GM12878 (cell line): ENCODE results near the gene RPS26. TPM values are rescaled to one million over a fixed set of nuclear protein-coding genes. Genes with fewer than 3 reads are reported as not detected.

Experiments used
- ATAC-seq: fragments of 200-7000 bp; cut with Tn5 transposase; 3 replicates; pipeline ENCODE4 v1.9.1; 2020; ENCODE audit warnings: mild to moderate bottlenecking, moderate library complexity
- BruUV-seq: library from RNA; stranded (reverse); fragments of 400-500 nt; replicated peaks from 2 replicates; lab custom pipeline; 2021; lab: Mats Ljungman, UMichigan
- CTCF ChIA-PET: fragments of 300-600 bp; sonication (Branson Sonifier 250); formaldehyde crosslinking; extraction: SDS; loops from one replicate; lab custom pipeline; 2021; ENCODE audit warnings: inconsistent platforms; lab: Yijun Ruan, JAX
- POLR2A ChIA-PET: fragments of 350-600 bp; formaldehyde crosslinking; extraction: SDS; loops from one replicate; lab custom pipeline; 2021; ENCODE audit warnings: inconsistent platforms; lab: Charles Lee
- RAD21 ChIA-PET: fragments of 300-600 bp; sonication (Branson Sonifier 250); formaldehyde crosslinking; loops from one replicate; lab custom pipeline; 2023; ENCODE audit warnings: antibody characterized with exemption; ENCODE audit not compliant: unreplicated experiment; lab: Charles Lee
- SMC1A ChIA-PET: fragments of 300-600 bp; sonication (Branson Sonifier 250); formaldehyde crosslinking; loops from one replicate; lab custom pipeline; 2023; ENCODE audit not compliant: unreplicated experiment, uncharacterized antibody; lab: Charles Lee
- DNase-seq: peaks from one replicate; pipeline ENCODE4 v3.0.0-alpha.2; 2011; ENCODE audit warnings: low read depth, low spot score
- FAIRE-seq: peaks from 3 replicates; lab custom pipeline; 2011; peaks lifted over from hg19 to GRCh38; lab: Jason Lieb, UNC
- H2AFZ ChIP-seq: 2 replicates; pipeline ENCODE4 v1.6.0; 2011; ENCODE audit warnings: low read depth, low read length, control low read depth; ENCODE audit not compliant: control insufficient read depth
- H3K27ac ChIP-seq: 2 replicates; pipeline ENCODE4 v1.5.1; 2011; ENCODE audit warnings: control low read depth; ENCODE audit not compliant: control insufficient read depth, insufficient read depth
- H3K27me3 ChIP-seq, 2 experiments: replicated peaks in 1 of 2; 2 replicates each; pipeline versions ENCODE4 v1.6.0 to v1.6.1; 2011; ENCODE audit warnings: low read length in 1 of 2; ENCODE audit not compliant: control insufficient read depth in 2 of 2, insufficient read depth in 2 of 2
- H3K36me3 ChIP-seq, 2 experiments: 2 replicates each; pipeline ENCODE4 v1.5.1; 2011; ENCODE audit warnings: low read length in 1 of 2; ENCODE audit not compliant: control insufficient read depth in 2 of 2, insufficient read depth in 2 of 2
- H3K4me1 ChIP-seq: 2 replicates; pipeline ENCODE4 v1.6.1; 2011; ENCODE audit warnings: mild to moderate bottlenecking, low read length, moderate library complexity, mixed read lengths; ENCODE audit not compliant: control insufficient read depth, insufficient read depth
- H3K4me2 ChIP-seq: 2 replicates; pipeline ENCODE4 v1.6.0; 2011; ENCODE audit warnings: control low read depth; ENCODE audit not compliant: control insufficient read depth, insufficient read depth
- H3K4me3 ChIP-seq: fragments of 200-600 bp; sonication (generic); 2 replicates; pipeline ENCODE4 v1.5.1; 2016
- H3K79me2 ChIP-seq: 2 replicates; pipeline ENCODE4 v1.6.0; 2011; ENCODE audit warnings: low read length; ENCODE audit not compliant: control insufficient read depth, insufficient read depth
- H3K9ac ChIP-seq: 2 replicates; pipeline ENCODE4 v1.8.0; 2011; ENCODE audit warnings: low read length, control low read depth, mixed read lengths; ENCODE audit not compliant: control insufficient read depth, insufficient read depth
- H3K9me3 ChIP-seq: replicated peaks from 3 replicates; pipeline ENCODE4 v1.5.1; 2011; ENCODE audit warnings: mild to moderate bottlenecking, low read length; ENCODE audit not compliant: control insufficient read depth, insufficient read depth
- H4K20me1 ChIP-seq: 2 replicates; pipeline ENCODE4 v1.6.0; 2011; ENCODE audit not compliant: control insufficient read depth, insufficient read depth
- CHD2 ChIP-seq: IDR thresholded peaks from 2 replicates; pipeline ENCODE4 v1.6.1; 2011; ENCODE audit warnings: low read depth, low read length, improper control_type of control experiment, borderline replicate concordance
- CREM ChIP-seq: IDR thresholded peaks from 2 replicates; pipeline ENCODE4 v1.6.1; 2014; ENCODE audit warnings: antibody characterized with exemption, low read depth
- DPF2 ChIP-seq: fragments of 450-650 bp; IDR thresholded peaks from 2 replicates; pipeline ENCODE4 v1.6.1; 2017; ENCODE audit warnings: mild to moderate bottlenecking
- IRF3 ChIP-seq: fragments of 450-650 bp; IDR thresholded peaks from 2 replicates; pipeline ENCODE4 v1.6.1; 2014; ENCODE audit warnings: mild to moderate bottlenecking
- LARP7 ChIP-seq: fragments of 450-650 bp; IDR thresholded peaks from 2 replicates; pipeline ENCODE4 v1.6.1; 2017; ENCODE audit warnings: mild to moderate bottlenecking
- MEF2A ChIP-seq: IDR thresholded peaks from 2 replicates; pipeline ENCODE4 v1.6.1; 2011; ENCODE audit warnings: low read depth, mild to moderate bottlenecking, low read length, moderate library complexity; ENCODE audit not compliant: insufficient read depth
- MLLT1 ChIP-seq: fragments of 450-650 bp; IDR thresholded peaks from 2 replicates; pipeline ENCODE4 v1.6.1; 2016; ENCODE audit warnings: mild to moderate bottlenecking
- NR2C1 ChIP-seq: fragments of 450-650 bp; IDR thresholded peaks from 2 replicates; pipeline ENCODE4 v1.6.1; 2017; ENCODE audit warnings: antibody characterized with exemption, mild to moderate bottlenecking, moderate library complexity
- NR2F1 ChIP-seq: fragments of 450-650 bp; conservative IDR thresholded peaks from 2 replicates; pipeline ENCODE4 v1.6.1; 2017; ENCODE audit warnings: mild to moderate bottlenecking
- PAX8 ChIP-seq: fragments of 450-650 bp; IDR thresholded peaks from 2 replicates; pipeline ENCODE4 v1.6.1; 2017; ENCODE audit warnings: mild to moderate bottlenecking, moderate library complexity
- PML ChIP-seq: IDR thresholded peaks from 2 replicates; pipeline ENCODE4 v1.6.1; 2012; ENCODE audit warnings: low read length, inconsistent platforms
- POLR2A ChIP-seq: IDR thresholded peaks from 2 replicates; pipeline ENCODE4 v1.6.1; 2011; ENCODE audit warnings: low read depth, mild to moderate bottlenecking, low read length
- POU2F2 ChIP-seq: IDR thresholded peaks from 3 replicates; pipeline ENCODE4 v1.6.1; 2011; ENCODE audit warnings: low read depth, mild to moderate bottlenecking, low read length, borderline replicate concordance
- RAD51 ChIP-seq: fragments of 450-650 bp; IDR thresholded peaks from 2 replicates; pipeline ENCODE4 v1.6.1; 2016; ENCODE audit warnings: moderate library complexity, mild to moderate bottlenecking, inconsistent platforms
- YBX1 ChIP-seq: fragments of 450-650 bp; IDR thresholded peaks from 2 replicates; pipeline ENCODE4 v1.6.1; 2016; ENCODE audit warnings: antibody characterized with exemption
- ZNF592 ChIP-seq: fragments of 450-650 bp; IDR thresholded peaks from 2 replicates; pipeline ENCODE4 v1.6.1; 2017; ENCODE audit warnings: mild to moderate bottlenecking, moderate library complexity
- WGBS: methylation state at CpG from one replicate; pipeline ENCODE4 v1.1.6; 2016; ENCODE audit warnings: low lambda C conversion rate; ENCODE audit not compliant: insufficient replicate concordance, insufficient coverage; ENCODE audit errors: missing lambda C conversion rate; 5-methylcytosine and 5-hydroxymethylcytosine counted together
- in situ Hi-C: fragments of 300-500 bp; cut with MboI; formaldehyde crosslinking; loops from 9 replicates; pipeline ENCODE4 v1.14.3; 2018; ENCODE audit warnings: mixed read lengths
- intact Hi-C: fragments of 100-400 bp; cut with micrococcal nuclease; formaldehyde crosslinking; loops from one replicate; pipeline ENCODE4 v1.14.2; 2022; ENCODE audit not compliant: unreplicated experiment
- polyA plus RNA-seq, 11 experiments: library from polyadenylated mRNA; depleted of rRNA in 4 of 11; unstranded in 6 of 11; stranded (reverse) in 5 of 11; fragments of >200 nt; fragmentation: Nextera tagmentation in 4 of 11; fragmentation: Illumina TruSeq in 1 of 11; extraction: Ambion mirVana in 4 of 11; extraction: Trizol in 1 of 11; gene quantifications; 1 replicate in 1 of 11; 2 replicates in 10 of 11; pipeline versions ENCODE4 v1.2.1 to v1.2.3, GENCODE V29; 2011 to 2016; ENCODE audit warnings: inconsistent platforms in 2 of 11, missing spikeins in 2 of 11, low read depth in 1 of 11
- total RNA-seq, 4 experiments: library from RNA; depleted of rRNA in 3 of 4; stranded (reverse); fragments of >200 nt in 3 of 4; fragmentation: Illumina TruSeq in 1 of 4; extraction: Trizol in 1 of 4; gene quantifications; 2 replicates each; pipeline versions ENCODE4 v1.2.1 to v1.2.3, GENCODE V29; 2013 to 2021

RPS26 gene
- total and polyA plus RNA-seq, 10 of the 15 experiments (the other 5 are each of a cell fraction or from before 2014, with no cell fraction given) = 75.5 to 3,147 (median 881) TPM

- BruUV-seq = no TSS peak
- CTCF ChIA-PET = interaction anchor here (0.5 to 6.0 kb wide), 53 partner anchors 9 to 351 kb away, joined by 3 to 107 read pairs (median 5); partner anchors contain the start of genes DGKA, GDF11, ORMDL2 and PA2G4
- no peak for TF ChIP-seq CREM
- TF ChIP-seq MLLT1 = 0 out of 2 replicates have a peak, but pooled peaks have one; percentile 15
- peak; percentile 84 for TF ChIP-seq CHD2
- TF ChIP-seq ZNF592 = no peak
- TF ChIP-seq IRF3 = peak; percentile 62; the same call in 1 of the 2 replicates
- TF ChIP-seq POLR2A = peak; percentile 72
- TF ChIP-seq YBX1 = no peak
- no peak; the same call in 1 of the 2 replicates for TF ChIP-seq PML
- TF ChIP-seq NR2C1 = peak; percentile 61; the same call in 1 of the 2 replicates
- TF ChIP-seq POU2F2 = peak; percentile 51
- no peak for TF ChIP-seq RAD51
- peak; percentile 55; the same call in 1 of the 2 replicates for TF ChIP-seq DPF2
- TF ChIP-seq MEF2A = no peak
- TF ChIP-seq LARP7 = no peak
- TF ChIP-seq PAX8 = 0 out of 2 replicates have a peak, but pooled peaks have one; percentile 46
- peak; percentile 67; the same call in 1 of the 2 replicates for TF ChIP-seq NR2F1
These were observed 44.8 kb upstream of the RPS26 start, which contains the start of gene SUOX for GRCh38 chr12:55996715-55997534. SUOX (plus strand) TSS chr12:55997276; CDS start chr12:56002222, 4,946 bp downstream.

More at GRCh38 chr12:55996715-55997534, 44.8 kb upstream of the RPS26 start, which contains the start of gene SUOX:
- FAIRE-seq (peak; percentile 99), DNase-seq (peak; percentile 83), ATAC-seq (peak; percentile 100)
- intact Hi-C loops (loop anchor here (1.0 to 5.0 kb wide), 3 partner anchors 32 to 120 kb away; partner anchors contain the start of genes RPL41, RPS26 and ZC3H10), in situ Hi-C loops (no loop called here)
- H3K9me3 ChIP-seq = no peaks in the 10 kb centered on the region
- no peaks in the 10 kb centered on the region for H3K27me3 ChIP-seq
- H3K4me1 ChIP-seq = peaks cover 3% of the 10 kb centered on the region; the same call in 1 of the 2 replicates
- WGBS = 6% methylated on average over 27 of the region's 27 CpGs
- H3K79me2 ChIP-seq = no peaks in the 10 kb centered on the region
- ChIA-PET RAD21 (interaction anchor here (0.6 to 4.8 kb wide), 25 partner anchors 10 to 282 kb away, joined by 3 to 44 read pairs (median 9); partner anchors contain the start of genes PA2G4, PYM1, RAB5B and RPL41), POLR2A (interaction anchor here (0.5 to 2.6 kb wide), 20 partner anchors 10 to 263 kb away, joined by 3 to 46 read pairs (median 5); partner anchors contain the start of genes PYM1, RAB5B and ZC3H10), SMC1A (interaction anchor here (0.7 to 4.2 kb wide), 19 partner anchors 11 to 267 kb away, joined by 3 to 52 read pairs (median 6); partner anchors contain the start of genes DNAJC14, PYM1 and RAB5B)
- peak within 1 kb of the TSS; percentile 88 for H3K4me2 ChIP-seq
- no peaks in the 10 kb centered on the region for H4K20me1 ChIP-seq
- peak within 1 kb of the TSS; percentile 74 for H3K4me3 ChIP-seq
- peak within 1 kb of the TSS; percentile 72 for H3K9ac ChIP-seq
- peak within 1 kb of the TSS; percentile 80 for H2AFZ ChIP-seq
- H3K36me3 ChIP-seq = peaks cover 3 to 11% of the 10 kb centered on the region in 2 experiments
- H3K27ac ChIP-seq = peak within 1 kb of the TSS; percentile 33; the same call in 1 of the 2 replicates
